HCT116 (cell line): ENCODE measurements around the gene ERGIC3. TPM values are rescaled to one million over a fixed set of nuclear protein-coding genes. Genes with fewer than 3 reads are reported as not detected.

Experiments used
- ATAC-seq: fragments of 200-7000 bp; cut with Tn5 transposase; 2 replicates; pipeline ENCODE4 v1.9.1; 2020; ENCODE audit warnings: mild to moderate bottlenecking, moderate library complexity
- BruUV-seq: library from RNA; stranded (reverse); fragments of 400-500 nt; replicated peaks from 2 replicates; lab custom pipeline; 2021; lab: Mats Ljungman, UMichigan
- CTCF ChIA-PET: fragments of 300-600 bp; sonication (Branson Sonifier 250); formaldehyde crosslinking; loops from one replicate; lab custom pipeline; 2021; ENCODE audit warnings: antibody characterized with exemption; lab: Charles Lee
- POLR2A ChIA-PET: fragments of 300-600, 350-600 bp; sonication (Branson Sonifier 250); formaldehyde crosslinking; loops from one replicate; lab custom pipeline; 2021; ENCODE audit warnings: antibody characterized with exemption; lab: Charles Lee
- RAD21 ChIA-PET, 2 experiments: fragments of 300-600 bp; sonication (Branson Sonifier 250); formaldehyde crosslinking; loops; one replicate each; lab custom pipeline; 2023; ENCODE audit warnings: low total read pairs in 2 of 2; ENCODE audit not compliant: uncharacterized antibody in 2 of 2, unreplicated experiment in 2 of 2, low non-redundant PET in 1 of 2; lab: Charles Lee
- DNase-seq: peaks from one replicate; pipeline ENCODE4 v3.0.0-alpha.2; 2010; ENCODE audit warnings: low read depth, low spot score
- H2AFZ ChIP-seq: fragments of 200-600 bp; shearing (Covaris generic), sonication (generic); 2 replicates; pipeline ENCODE4 v1.6.1; 2017; ENCODE audit warnings: low read depth, mixed run types, mixed read lengths, antibody characterized with exemption, low read length; ENCODE audit not compliant: poor library complexity, severe bottlenecking
- H3K27ac ChIP-seq: 2 replicates; pipeline ENCODE4 v1.5.1; 2012; ENCODE audit warnings: low read depth, low read length
- H3K27me3 ChIP-seq: fragments of 200-600 bp; sonication (generic); 2 replicates; pipeline ENCODE4 v1.6.1; 2016; ENCODE audit warnings: mixed run types, low read length, mixed read lengths; ENCODE audit not compliant: insufficient read depth
- H3K36me3 ChIP-seq, 2 experiments: fragments of 200-500 bp in 1 of 2; fragments of 200-600 bp in 1 of 2; sonication (Bioruptor generic) in 1 of 2; sonication (generic) in 1 of 2; 2 replicates each; pipeline versions ENCODE4 v1.5.1 to v1.6.1; 2014 to 2016; ENCODE audit warnings: low read length in 2 of 2, inconsistent platforms in 1 of 2, mixed read lengths in 1 of 2, mixed run types in 1 of 2; ENCODE audit not compliant: insufficient read depth in 2 of 2, control insufficient read depth in 1 of 2
- H3K4me1 ChIP-seq, 2 experiments: fragments of 200-600 bp in 1 of 2; sonication (generic) in 1 of 2; 2 replicates each; pipeline versions ENCODE4 v1.5.1 to v1.6.1; 2012 to 2017; ENCODE audit warnings: low read length in 2 of 2, inconsistent platforms in 1 of 2, mild to moderate bottlenecking in 1 of 2, mixed read lengths in 1 of 2, mixed run types in 1 of 2, moderate library complexity in 1 of 2; ENCODE audit not compliant: insufficient read depth in 2 of 2, control insufficient read depth in 1 of 2
- H3K4me2 ChIP-seq: fragments of 200-600 bp; sonication (generic); 2 replicates; pipeline ENCODE4 v1.6.1; 2017; ENCODE audit warnings: mixed run types, low read length, mixed read lengths
- H3K4me3 ChIP-seq, 2 experiments: fragments of 200-600 bp in 1 of 2; sonication (generic) in 1 of 2; replicated peaks in 1 of 2; 2 replicates each; pipeline ENCODE4 v1.5.1; 2011 to 2016; ENCODE audit warnings: low read length in 2 of 2, control low read depth in 1 of 2, low read depth in 1 of 2, mild to moderate bottlenecking in 1 of 2, mixed read lengths in 1 of 2, mixed run types in 1 of 2
- H3K79me2 ChIP-seq: fragments of 200-600 bp; sonication (generic); 2 replicates; pipeline ENCODE4 v1.6.1; 2017; ENCODE audit warnings: mild to moderate bottlenecking, mixed run types, low read length, moderate library complexity, mixed read lengths; ENCODE audit not compliant: insufficient read depth
- H3K9ac ChIP-seq: fragments of 200-600 bp; sonication (generic); 2 replicates; pipeline ENCODE4 v1.6.1; 2016; ENCODE audit warnings: low read length, mixed read lengths
- H3K9me2 ChIP-seq: fragments of 200-600 bp; sonication (generic), shearing (Covaris generic); 2 replicates; pipeline ENCODE4 v1.6.1; 2017; ENCODE audit warnings: mixed run types, mild to moderate bottlenecking, moderate library complexity; ENCODE audit not compliant: insufficient read depth
- H3K9me3 ChIP-seq, 2 experiments: fragments of 200-500 bp in 1 of 2; fragments of 200-600 bp in 1 of 2; sonication (Bioruptor generic) in 1 of 2; sonication (generic) in 1 of 2; 2 replicates each; pipeline ENCODE4 v1.6.1; 2014 to 2017; ENCODE audit warnings: low read length in 2 of 2, mixed read lengths in 2 of 2, inconsistent platforms in 1 of 2, low read depth in 1 of 2, mild to moderate bottlenecking in 1 of 2, mixed run types in 1 of 2, moderate library complexity in 1 of 2; ENCODE audit not compliant: control insufficient read depth in 1 of 2, insufficient read depth in 1 of 2
- H4K20me1 ChIP-seq: fragments of 200-600 bp; sonication (generic), shearing (Covaris generic); 2 replicates; pipeline ENCODE4 v1.6.1; 2017; ENCODE audit warnings: mixed run types, mild to moderate bottlenecking, moderate library complexity; ENCODE audit not compliant: insufficient read depth
- EZH2phosphoT487 ChIP-seq: fragments of 200-600 bp; IDR thresholded peaks from 2 replicates; pipeline ENCODE4 v1.6.1; 2018; ENCODE audit warnings: antibody characterized with exemption, borderline replicate concordance
- FOSL1 ChIP-seq: IDR thresholded peaks from 2 replicates; pipeline ENCODE4 v1.6.1; 2012; ENCODE audit warnings: low read depth
- POLR2A ChIP-seq: IDR thresholded peaks from 2 replicates; pipeline ENCODE4 v1.7.0; 2011; ENCODE audit warnings: borderline replicate concordance; ENCODE audit not compliant: insufficient read depth, insufficient read length; ENCODE audit errors: extremely low read depth
- RAD21 ChIP-seq: IDR thresholded peaks from 2 replicates; pipeline ENCODE4 v1.6.1; 2012; ENCODE audit warnings: low read depth, mild to moderate bottlenecking
- REST ChIP-seq: IDR thresholded peaks from 2 replicates; pipeline ENCODE4 v1.6.1; 2012; ENCODE audit warnings: low read depth
- SIN3A ChIP-seq: IDR thresholded peaks from 2 replicates; pipeline ENCODE4 v1.6.1; 2012; ENCODE audit warnings: low read depth
- SP1 ChIP-seq: IDR thresholded peaks from 2 replicates; pipeline ENCODE4 v1.6.1; 2012; ENCODE audit warnings: low read depth
- SRF ChIP-seq: IDR thresholded peaks from 2 replicates; pipeline ENCODE4 v1.6.1; 2012; ENCODE audit warnings: low read depth
- TCF7L2 ChIP-seq: IDR thresholded peaks from 2 replicates; pipeline ENCODE4 v1.7.0; 2011; ENCODE audit warnings: borderline replicate concordance, inconsistent platforms; ENCODE audit not compliant: insufficient read depth, insufficient read length; ENCODE audit errors: extremely low read depth
- intact Hi-C: fragments of 100-400 bp; cut with micrococcal nuclease; formaldehyde crosslinking; loops from 2 replicates; pipeline ENCODE4 v1.10.0; 2022
- total RNA-seq: library from RNA; stranded (reverse); gene quantifications from one replicate; pipeline ENCODE4 v1.2.1, GENCODE V29; 2021; ENCODE audit not compliant: unreplicated experiment

Gene ERGIC3
- total RNA-seq, 1 experiment from 2014 or later: 229 TPM

- Histone ChIP-seq H3K36me3 (no peaks in the 10 kb centered on the region), H3K4me1 (peaks cover 14 to 20% of the 10 kb centered on the region in 2 experiments), H3K27me3 (no peaks in the 10 kb centered on the region), H2AFZ (no peak overlapping the region), H4K20me1 (no peaks in the 10 kb centered on the region), H3K9me2 (no peaks in the 10 kb centered on the region), H3K4me2 (no peak overlapping the region), H3K27ac (no peak overlapping the region), H3K9me3 (no peaks in the 10 kb centered on the region), H3K4me3 (no peak overlapping the region), H3K9ac (no peak overlapping the region), H3K79me2 (no peaks in the 10 kb centered on the region)
- ChIA-PET CTCF (no interaction called here), RAD21 (no interaction called here), POLR2A (interaction anchor here (0.6 kb wide), 1 partner anchor 16 kb away, joined by 3 read pairs; no protein-coding TSS in a partner anchor)
- ATAC-seq (no peak), DNase-seq (no peak)
- intact Hi-C loops: no loop called here
- no peak for TF ChIP-seq SP1
- TF ChIP-seq TCF7L2: no peak
- TF ChIP-seq SIN3A: no peak
- TF ChIP-seq RAD21: no peak
- TF ChIP-seq POLR2A: no peak
- TF ChIP-seq REST: no peak
- no peak for TF ChIP-seq SRF
- no peak for TF ChIP-seq FOSL1
- no peak for TF ChIP-seq EZH2phosphoT487
- BruUV-seq: no TSS peak
Measured at GRCh38 chr20:35602851-35603495, 61.1 kb downstream of the ERGIC3 start.
